GM19324 (cell line): Measurements from ENCODE around the gene UBR1.
"Not testable (repeated sequence)": the region's sequence is repeated elsewhere in the genome, so short reads cannot be mapped to it uniquely, and the experiment has no call there.

Experiments used
- ATAC-seq: cut with Tn5 transposase; IDR thresholded peaks from one replicate; pipeline ENCODE4 v1.9.1; 2021; ENCODE audit warnings: mild to moderate bottlenecking, moderate library complexity; ENCODE audit not compliant: unreplicated experiment, low FRiP score

UBR1 gene

GRCh38 chr15:43105778-43106485, at the start of gene UBR1:
UBR1 (minus strand) TSS chr15:43106038; CDS start chr15:43106022, 16 bp downstream.
- ATAC-seq = peak; percentile 95

- no peak for ATAC-seq
Observed at GRCh38 chr15:43153269-43153668, 47.4 kb upstream of the UBR1 start.

- no peak for ATAC-seq
Observed at GRCh38 chr15:43151688-43152087, 45.9 kb upstream of the UBR1 start.

GRCh38 chr15:43150191-43150929, 44.5 kb upstream of the UBR1 start:
- no peak for ATAC-seq

GRCh38 chr15:43146184-43146583, 40.3 kb upstream of the UBR1 start:
- no peak for ATAC-seq

GRCh38 chr15:43144512-43144911, 38.7 kb upstream of the UBR1 start:
- ATAC-seq = no peak

GRCh38 chr15:43143203-43143941, 37.5 kb upstream of the UBR1 start:
- ATAC-seq = no peak

- ATAC-seq = no peak
Observed at GRCh38 chr15:43135351-43135750, 29.5 kb upstream of the UBR1 start.

GRCh38 chr15:43134157-43134635, 28.4 kb upstream of the UBR1 start:
- ATAC-seq = no peak

GRCh38 chr15:43133430-43134156, 27.8 kb upstream of the UBR1 start, which contains the start of gene TMEM62:
TMEM62 (plus strand) TSS chr15:43133586; CDS start chr15:43133803, 217 bp downstream.
- peak; percentile 90 for ATAC-seq

- ATAC-seq = no peak
Observed at GRCh38 chr15:43132830-43133429, 27.1 kb upstream of the UBR1 start.

GRCh38 chr15:43128980-43129335, 23.1 kb upstream of the UBR1 start:
- ATAC-seq = no peak

GRCh38 chr15:43128174-43128979, 22.5 kb upstream of the UBR1 start:
- not testable (repeated sequence) for ATAC-seq

GRCh38 chr15:43127752-43128151, 21.9 kb upstream of the UBR1 start:
- no peak for ATAC-seq

- no peak for ATAC-seq
Observed at GRCh38 chr15:43126356-43126755, 20.5 kb upstream of the UBR1 start.

- ATAC-seq = no peak
Observed at GRCh38 chr15:43125100-43125661, 19.3 kb upstream of the UBR1 start.

- ATAC-seq = no peak
Observed at GRCh38 chr15:43121863-43122262, 16.0 kb upstream of the UBR1 start.

GRCh38 chr15:43118829-43119228, 13.0 kb upstream of the UBR1 start:
- peak; percentile 50 for ATAC-seq

- no peak for ATAC-seq
Observed at GRCh38 chr15:43118286-43118685, 12.4 kb upstream of the UBR1 start.
